ENCODE measurements around the gene DOCK1.

The DOCK1 gene

DNA sequence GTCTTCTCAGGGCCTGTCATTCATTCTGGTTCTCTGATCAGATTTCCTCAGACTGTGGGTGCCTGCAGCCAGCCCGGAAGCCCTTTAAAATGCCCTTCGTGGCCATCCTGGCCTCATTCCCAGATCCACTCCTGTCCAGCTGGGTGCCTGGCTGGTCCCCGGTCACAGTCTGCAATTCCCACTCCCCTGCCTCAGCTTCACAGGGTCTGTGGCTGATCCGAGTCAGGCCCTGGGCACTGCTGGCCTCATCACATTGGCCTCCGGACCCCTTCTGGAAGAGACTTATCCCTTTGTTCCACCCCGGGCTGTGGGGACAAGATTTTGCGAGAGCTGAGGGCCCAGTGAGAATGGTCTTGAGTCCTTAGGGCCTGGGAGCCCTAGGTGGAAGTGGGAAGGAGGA, 12.1 kb downstream of the DOCK1 start:
- no peak for DNase-seq (ENCODE audit: low spot score)
- no peak for TF ChIP-seq CTCF (IDR thresholded peaks at IDR 0.05; ENCODE audit: borderline replicate concordance, control extremely low read depth, extremely low read depth, insufficient read depth, missing control alignments)
- in situ Hi-C loops (cut with MboI; ENCODE audit: low sequenced_read_pairs, unreplicated experiment): no loop called here

- no peak for TF ChIP-seq CTCF (IDR thresholded peaks at IDR 0.05; ENCODE audit: borderline replicate concordance, control extremely low read depth, extremely low read depth, insufficient read depth, missing control alignments)
- no peak for DNase-seq (ENCODE audit: low spot score)
- in situ Hi-C loops (cut with MboI; ENCODE audit: low sequenced_read_pairs, unreplicated experiment): no loop called here
Measured at GRCh38 chr10:126917975-126918908, 13.0 kb downstream of the DOCK1 start.

- no peak for DNase-seq (ENCODE audit: low spot score)
- in situ Hi-C loops (cut with MboI; ENCODE audit: low sequenced_read_pairs, unreplicated experiment): no loop called here
- TF ChIP-seq CTCF (IDR thresholded peaks at IDR 0.05; ENCODE audit: borderline replicate concordance, control extremely low read depth, extremely low read depth, insufficient read depth, missing control alignments): no peak
Measured at GRCh38 chr10:126919426-126919825, 14.2 kb downstream of the DOCK1 start.

- TF ChIP-seq CTCF (IDR thresholded peaks at IDR 0.05; ENCODE audit: borderline replicate concordance, control extremely low read depth, extremely low read depth, insufficient read depth, missing control alignments): no peak
- in situ Hi-C loops (cut with MboI; ENCODE audit: low sequenced_read_pairs, unreplicated experiment): no loop called here
- DNase-seq (ENCODE audit: low spot score): no peak
Measured at GRCh38 chr10:126921162-126921561, 15.9 kb downstream of the DOCK1 start.

DNA sequence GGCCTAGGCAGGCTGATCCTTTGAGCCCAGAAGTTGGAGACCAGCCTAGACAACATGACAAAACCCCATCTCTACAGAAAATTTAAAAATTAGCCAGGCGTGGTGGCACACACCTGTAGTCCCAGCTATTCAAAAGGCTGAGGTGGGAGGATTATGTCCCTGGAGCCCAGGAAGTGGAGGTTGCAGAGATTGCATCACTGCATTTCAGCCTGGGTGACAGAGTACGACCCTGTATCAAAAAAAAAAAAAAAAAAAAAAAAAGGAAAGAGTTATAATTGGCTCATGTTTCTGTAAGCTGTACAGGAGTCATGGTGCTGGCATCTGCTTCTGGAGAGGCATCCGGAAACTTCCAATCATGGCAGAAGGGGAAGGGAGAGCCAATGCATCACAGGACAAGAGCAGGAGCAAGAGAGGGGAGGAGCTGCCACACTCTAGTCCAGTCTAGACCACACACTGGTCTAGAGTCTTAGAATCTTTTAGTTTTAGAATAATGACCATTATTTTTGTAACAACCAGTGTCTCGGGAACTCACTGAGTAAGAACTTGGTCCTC, 16.8 kb downstream of the DOCK1 start:
- in situ Hi-C loops (cut with MboI; ENCODE audit: low sequenced_read_pairs, unreplicated experiment): no loop called here
- no peak for DNase-seq (ENCODE audit: low spot score)
- no peak for TF ChIP-seq CTCF (IDR thresholded peaks at IDR 0.05; ENCODE audit: borderline replicate concordance, control extremely low read depth, extremely low read depth, insufficient read depth, missing control alignments)

- no peak for DNase-seq (ENCODE audit: low spot score)
- no peak for TF ChIP-seq CTCF (IDR thresholded peaks at IDR 0.05; ENCODE audit: borderline replicate concordance, control extremely low read depth, extremely low read depth, insufficient read depth, missing control alignments)
- in situ Hi-C loops (cut with MboI; ENCODE audit: low sequenced_read_pairs, unreplicated experiment): no loop called here
Measured at GRCh38 chr10:126924180-126924914, 19.1 kb downstream of the DOCK1 start.
